ENCODE data around the gene CCDC51. TPM values are rescaled to one million over a fixed set of nuclear protein-coding genes. Genes with fewer than 3 reads are reported as not detected.

Gene CCDC51
- total and polyA plus RNA-seq, 5 donors: 8.7 to 11.5 (median 11.2) TPM

DNA sequence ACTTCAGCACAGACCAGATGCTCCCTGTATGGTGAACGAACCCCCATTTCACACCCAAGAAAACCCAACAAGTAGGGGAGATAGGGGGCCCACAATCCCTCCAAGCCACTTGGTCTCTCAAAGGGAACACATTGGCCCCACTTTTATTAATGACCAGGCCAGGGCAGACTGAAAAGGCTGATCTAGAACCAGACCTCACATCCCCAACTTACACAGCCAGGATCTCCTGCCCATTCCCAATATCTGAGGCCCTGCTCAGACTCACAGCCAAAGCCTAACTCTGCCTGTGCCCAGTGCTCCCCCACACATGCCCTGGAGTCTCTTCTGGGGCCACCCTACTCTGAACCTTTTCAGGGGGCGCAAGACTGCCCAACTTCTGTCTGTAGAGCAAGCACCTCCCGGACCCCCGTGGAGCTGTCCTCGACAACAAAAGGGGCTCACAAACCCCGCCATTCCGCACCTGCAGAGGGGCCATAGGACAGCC lies 11.8 kb downstream of the CCDC51 start:
- ATAC-seq: no peak
- H3K27me3 ChIP-seq (ENCODE audit: control insufficient read depth, insufficient read depth): no peaks in the 10 kb centered on the region
- H3K9me3 ChIP-seq (ENCODE audit: control insufficient read depth, low read length): no peaks in the 10 kb centered on the region
- peak overlapping the region; percentile 93 for H3K27ac ChIP-seq (ENCODE audit: low read length)
- no peak for DNase-seq
- intact Hi-C loops (cut with DNase I): no loop called here
- H3K4me3 ChIP-seq (ENCODE audit: low read length): peak overlapping the region; percentile 90
- H3K4me1 ChIP-seq (ENCODE audit: control insufficient read depth, insufficient read depth, low read length): peaks cover 15% of the 10 kb centered on the region
- WGBS: 66% methylated on average over 7 of the region's 7 CpGs

DNA sequence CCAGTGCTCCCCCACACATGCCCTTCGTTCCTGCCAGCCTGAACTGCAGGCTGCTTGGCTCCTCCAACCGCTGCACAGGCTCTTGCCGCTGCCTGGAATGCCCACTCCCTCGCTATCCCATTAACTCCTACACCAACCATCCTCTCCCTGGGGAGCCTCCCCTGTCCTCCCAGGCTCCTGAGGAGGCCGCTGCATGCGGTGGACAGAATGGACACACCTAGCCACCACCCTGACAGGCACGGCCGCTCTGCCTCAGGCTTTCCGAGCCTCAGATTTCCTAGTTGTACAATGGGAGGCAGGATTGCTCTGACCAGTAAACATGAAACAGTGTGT lies 12.3 kb downstream of the CCDC51 start:
- H3K27ac ChIP-seq (ENCODE audit: low read length): peak overlapping the region; percentile 93
- ATAC-seq (no peak), DNase-seq (peak in 1 of 3 donors; percentile 43)
- H3K27me3 ChIP-seq (ENCODE audit: control insufficient read depth, insufficient read depth): no peaks in the 10 kb centered on the region
- peaks cover 15% of the 10 kb centered on the region for H3K4me1 ChIP-seq (ENCODE audit: control insufficient read depth, insufficient read depth, low read length)
- intact Hi-C loops (cut with DNase I): no loop called here
- 65% methylated on average over 9 of the region's 9 CpGs for WGBS
- H3K4me3 ChIP-seq (ENCODE audit: low read length): no peak overlapping the region
- H3K9me3 ChIP-seq (ENCODE audit: control insufficient read depth, low read length): no peaks in the 10 kb centered on the region

DNA sequence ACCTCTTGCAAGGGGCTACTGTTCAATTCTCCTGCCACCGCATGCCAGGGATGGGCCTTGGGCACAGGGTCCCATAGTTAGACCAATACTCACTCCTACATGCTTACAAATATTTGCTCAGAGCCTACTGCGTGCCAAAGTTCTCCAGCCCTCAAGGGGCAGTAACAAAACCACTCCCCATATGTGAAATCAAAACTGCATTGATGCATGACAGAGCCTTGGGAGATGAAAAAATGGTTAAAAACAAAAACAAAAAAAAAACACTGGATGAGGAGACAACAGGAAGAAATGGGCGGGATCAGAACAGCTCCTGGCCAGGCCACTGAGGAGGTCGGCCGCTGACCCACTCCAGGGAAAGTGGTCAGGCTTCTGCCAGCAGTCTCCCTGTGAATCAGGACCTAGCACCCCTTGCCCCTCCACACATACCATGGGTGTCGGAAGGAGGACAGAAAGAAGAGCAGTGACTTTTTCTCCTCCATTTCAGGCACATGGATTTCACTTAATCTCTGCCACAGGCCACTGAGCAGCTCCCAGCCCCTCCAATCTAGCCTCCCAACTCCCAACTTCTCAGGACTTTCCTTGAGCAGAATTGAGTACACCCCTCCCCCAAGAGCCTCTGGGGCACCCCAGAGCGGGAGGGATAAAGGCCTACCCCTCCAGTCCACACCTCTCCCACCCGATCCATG lies 12.8 kb downstream of the CCDC51 start:
- no peaks in the 10 kb centered on the region for H3K9me3 ChIP-seq (ENCODE audit: control insufficient read depth, low read length)
- H3K27ac ChIP-seq (ENCODE audit: low read length): peak overlapping the region; percentile 93
- H3K4me3 ChIP-seq (ENCODE audit: low read length): no peak overlapping the region
- H3K27me3 ChIP-seq (ENCODE audit: control insufficient read depth, insufficient read depth): no peaks in the 10 kb centered on the region
- DNase-seq (peak in 1 of 3 donors; percentile 66), ATAC-seq (no peak)
- 41% methylated on average over 8 of the region's 8 CpGs for WGBS
- intact Hi-C loops (cut with DNase I): no loop called here
- peaks cover 15% of the 10 kb centered on the region for H3K4me1 ChIP-seq (ENCODE audit: control insufficient read depth, insufficient read depth, low read length)

DNA sequence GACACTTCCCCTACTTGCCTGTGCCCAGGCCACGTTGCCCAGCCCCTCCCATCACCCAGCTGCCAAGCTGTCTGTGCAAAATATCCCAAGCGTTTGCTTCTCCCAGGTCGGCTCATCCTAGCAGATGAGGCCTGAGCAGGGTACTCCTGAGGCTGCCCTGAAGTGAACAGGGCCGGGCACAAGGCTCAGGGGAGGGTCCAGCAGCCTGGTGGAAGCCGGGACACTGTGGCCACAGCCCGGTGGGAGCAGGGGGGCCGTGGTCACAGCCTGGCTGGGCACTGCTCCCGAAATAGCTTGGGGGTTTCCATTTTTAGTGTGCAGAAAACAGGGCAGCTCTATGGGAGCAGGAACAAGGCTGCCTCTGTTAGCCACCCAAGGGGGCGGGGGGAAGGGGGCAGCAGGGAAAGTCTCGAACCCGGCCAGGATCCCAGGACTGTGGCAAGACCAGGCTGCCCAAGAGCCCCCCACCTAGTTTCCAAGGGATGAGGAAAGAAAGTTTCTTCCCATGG lies 13.5 kb downstream of the CCDC51 start:
- H3K27me3 ChIP-seq (ENCODE audit: control insufficient read depth, insufficient read depth): no peaks in the 10 kb centered on the region
- no peaks in the 10 kb centered on the region for H3K9me3 ChIP-seq (ENCODE audit: control insufficient read depth, low read length)
- H3K4me1 ChIP-seq (ENCODE audit: control insufficient read depth, insufficient read depth, low read length): peaks cover 15% of the 10 kb centered on the region
- H3K4me3 ChIP-seq (ENCODE audit: low read length): no peak overlapping the region
- intact Hi-C loops (cut with DNase I): no loop called here
- H3K27ac ChIP-seq (ENCODE audit: low read length): peak overlapping the region; percentile 93
- 48% methylated on average over 11 of the region's 11 CpGs for WGBS
- ATAC-seq (peak; percentile 29 to 64), DNase-seq (peak in 2 of 3 donors; percentile 80 to 85)

DNA sequence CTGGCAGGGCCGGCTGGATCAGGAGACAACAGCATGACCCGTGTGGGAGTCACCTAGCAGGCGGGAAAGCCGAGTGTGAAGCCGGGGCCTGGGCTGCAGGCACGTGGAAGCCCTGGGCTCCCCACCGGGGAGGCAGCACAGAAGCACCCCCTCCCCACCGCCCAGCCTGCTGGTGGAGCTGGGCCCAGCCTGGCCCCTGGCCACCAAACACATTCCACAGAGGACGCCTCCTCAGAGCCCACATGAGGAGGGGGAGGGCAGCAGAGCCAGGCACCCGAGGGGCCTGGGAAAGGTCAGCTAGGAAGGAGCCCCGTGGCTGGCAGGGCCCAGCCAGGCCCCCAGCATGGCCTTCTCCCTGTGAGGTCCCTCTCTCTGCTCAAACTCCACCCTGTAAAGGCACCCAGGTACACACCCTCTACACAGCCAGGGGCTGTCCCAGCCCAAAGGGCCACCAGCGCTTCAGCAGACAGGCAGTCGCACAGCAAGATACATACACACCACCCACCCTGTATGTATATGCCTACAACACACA lies 14.6 kb downstream of the CCDC51 start:
- DNase-seq (peak; percentile 61 to 86 (median 81)), ATAC-seq (peak; percentile 36 to 38)
- H3K27me3 ChIP-seq (ENCODE audit: control insufficient read depth, insufficient read depth): no peaks in the 10 kb centered on the region
- WGBS: 42% methylated on average over 13 of the region's 13 CpGs
- intact Hi-C loops (cut with DNase I): no loop called here
- no peaks in the 10 kb centered on the region for H3K9me3 ChIP-seq (ENCODE audit: control insufficient read depth, low read length)
- peaks cover 15% of the 10 kb centered on the region for H3K4me1 ChIP-seq (ENCODE audit: control insufficient read depth, insufficient read depth, low read length)
- H3K27ac ChIP-seq (ENCODE audit: low read length): peak overlapping the region; percentile 93
- H3K4me3 ChIP-seq (ENCODE audit: low read length): no peak overlapping the region

DNA sequence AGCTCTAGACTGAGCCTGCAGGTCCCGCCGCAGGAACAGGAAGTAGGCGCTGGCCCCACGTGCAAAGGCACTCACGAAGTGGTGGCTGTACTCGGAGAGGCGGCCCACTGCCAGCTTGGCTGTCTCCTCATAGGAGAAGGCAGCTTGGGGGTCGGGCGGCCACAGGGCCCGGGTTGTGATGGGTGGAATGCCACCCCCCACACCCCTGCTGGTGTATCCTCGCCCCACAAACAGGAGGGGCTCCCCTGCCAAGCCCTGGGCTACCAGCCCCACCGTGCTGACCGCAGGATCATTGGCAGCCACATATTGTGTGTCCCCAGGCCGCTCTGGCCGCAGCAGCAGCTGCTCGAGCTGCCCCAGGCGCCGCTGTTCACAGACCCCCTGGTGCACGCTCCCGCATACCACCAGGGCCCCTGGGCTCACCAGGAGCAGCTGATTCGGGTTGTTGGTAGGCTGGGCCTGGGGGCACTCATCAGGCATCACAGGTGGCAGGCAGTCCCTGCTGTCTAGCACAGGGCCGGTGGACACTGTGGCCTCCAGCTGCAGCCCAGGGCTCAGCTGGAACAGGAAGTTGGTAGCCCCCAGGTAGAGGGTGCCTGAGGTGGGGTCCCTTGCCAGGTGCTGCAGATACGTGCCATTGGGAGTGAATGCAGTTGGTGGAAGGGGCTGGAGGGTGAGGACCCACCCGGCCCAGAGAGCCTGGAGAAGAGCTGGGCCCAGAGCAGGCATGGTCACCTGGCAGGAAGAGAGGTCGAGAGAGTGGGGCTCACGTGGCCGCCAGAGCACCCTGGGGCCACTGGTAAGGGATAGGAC lies 15.8 kb downstream of the CCDC51 start:
- DNase-seq (peak in 2 of 3 donors; percentile 60 to 74), ATAC-seq (no peak)
- Histone ChIP-seq H3K9me3 (ENCODE audit: control insufficient read depth, low read length) (no peaks in the 10 kb centered on the region), H3K27ac (ENCODE audit: low read length) (no peak overlapping the region), H3K4me3 (ENCODE audit: low read length) (no peak overlapping the region), H3K27me3 (ENCODE audit: control insufficient read depth, insufficient read depth) (no peaks in the 10 kb centered on the region), H3K4me1 (ENCODE audit: control insufficient read depth, insufficient read depth, low read length) (peaks cover 15% of the 10 kb centered on the region)
- intact Hi-C loops (cut with DNase I): no loop called here
- 83% methylated on average over 27 of the region's 27 CpGs for WGBS

DNA sequence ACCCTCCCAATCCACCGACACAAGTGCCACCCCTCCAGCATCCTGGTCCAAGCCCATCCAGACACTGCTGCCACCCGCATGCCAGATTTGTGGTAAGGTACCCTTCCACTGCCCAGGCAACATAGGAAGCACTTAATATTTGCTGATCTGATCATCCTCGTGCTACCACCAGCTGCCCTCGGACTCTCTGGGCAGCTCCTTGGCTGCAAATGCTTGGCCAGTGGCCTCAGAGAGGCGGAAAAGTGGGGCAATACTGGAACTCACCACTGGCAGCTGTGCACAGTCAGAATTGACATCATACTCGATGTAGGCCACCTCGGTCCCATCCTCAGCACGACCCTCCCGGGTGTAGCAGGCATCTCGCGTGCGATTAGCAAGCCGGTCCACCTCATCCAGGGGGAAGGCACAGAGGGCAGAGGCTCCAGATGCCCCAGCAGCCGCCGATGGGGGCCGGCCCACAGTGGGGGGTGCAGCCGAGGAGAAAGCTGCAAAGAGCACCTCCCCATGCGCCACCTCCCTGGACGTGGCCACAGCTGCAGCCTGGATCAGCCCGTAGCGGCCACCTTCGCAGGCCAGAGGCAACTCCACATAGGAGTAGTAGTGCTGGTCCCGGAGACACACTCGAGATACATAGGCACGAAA lies 16.6 kb downstream of the CCDC51 start:
- H3K4me1 ChIP-seq (ENCODE audit: control insufficient read depth, insufficient read depth, low read length): peaks cover 15% of the 10 kb centered on the region
- intact Hi-C loops (cut with DNase I): no loop called here

DNA sequence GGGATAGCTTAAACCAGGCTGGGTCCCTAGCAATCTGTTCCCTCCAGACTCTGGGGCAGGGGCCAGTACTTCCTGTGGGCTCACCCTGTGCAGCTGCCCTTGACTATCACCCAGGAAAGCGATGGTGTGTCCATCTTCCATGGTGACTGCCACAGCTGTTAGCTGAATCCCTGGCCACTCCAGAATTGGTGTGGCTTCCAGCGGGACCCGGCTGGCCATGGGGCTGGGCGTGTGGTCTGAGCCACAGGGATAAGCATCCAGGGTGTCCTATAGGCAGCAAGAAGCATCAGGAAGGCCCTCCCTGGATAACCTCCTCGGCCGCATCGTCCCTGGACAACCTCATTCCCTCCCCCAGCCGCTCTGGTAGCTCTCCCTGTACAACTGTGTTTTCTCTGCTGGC lies 17.2 kb downstream of the CCDC51 start:
- H3K27ac ChIP-seq (ENCODE audit: low read length): no peak overlapping the region
- WGBS: 88% methylated on average over 8 of the region's 8 CpGs
- ATAC-seq (no peak), DNase-seq (peak in 1 of 3 donors; percentile 26)
- intact Hi-C loops (cut with DNase I): no loop called here
- no peaks in the 10 kb centered on the region for H3K9me3 ChIP-seq (ENCODE audit: control insufficient read depth, low read length)
- H3K27me3 ChIP-seq (ENCODE audit: control insufficient read depth, insufficient read depth): no peaks in the 10 kb centered on the region
- H3K4me1 ChIP-seq (ENCODE audit: control insufficient read depth, insufficient read depth, low read length): peaks cover 14% of the 10 kb centered on the region
- H3K4me3 ChIP-seq (ENCODE audit: low read length): no peak overlapping the region

More for the DNA sequence above, 16.6 kb downstream of the CCDC51 start:
- Histone ChIP-seq H3K27ac (ENCODE audit: low read length) (no peak overlapping the region), H3K27me3 (ENCODE audit: control insufficient read depth, insufficient read depth) (no peaks in the 10 kb centered on the region), H3K9me3 (ENCODE audit: control insufficient read depth, low read length) (no peaks in the 10 kb centered on the region), H3K4me3 (ENCODE audit: low read length) (no peak overlapping the region)
- WGBS: 87% methylated on average over 25 of the region's 25 CpGs
- no peak for ATAC-seq
- DNase-seq: peak in 2 of 3 donors; percentile 38 to 53

DNA sequence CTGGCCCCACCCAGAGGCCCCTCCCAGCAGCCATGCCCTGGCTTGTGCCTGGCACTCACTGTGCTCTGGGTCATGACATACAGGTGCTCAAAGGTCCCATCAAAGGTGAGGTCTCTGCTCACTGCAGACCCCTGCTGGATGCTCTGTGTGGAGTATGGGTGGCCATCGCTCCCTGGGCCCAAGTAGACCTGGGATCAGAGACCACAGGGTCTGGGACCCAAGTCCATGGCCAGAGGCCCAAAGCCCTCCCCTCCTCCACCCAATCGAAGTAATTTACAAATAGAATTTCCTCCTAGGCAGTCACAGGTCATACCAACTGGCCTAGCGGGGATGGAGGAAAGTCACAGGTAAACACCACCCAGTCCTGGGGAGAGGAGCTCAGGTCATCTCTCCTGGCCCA lies 17.6 kb downstream of the CCDC51 start:
- WGBS: 89% methylated on average over 3 of the region's 3 CpGs
- DNase-seq (peak in 1 of 3 donors; percentile 33), ATAC-seq (no peak)
- no peak overlapping the region for H3K27ac ChIP-seq (ENCODE audit: low read length)
- peaks cover 10% of the 10 kb centered on the region for H3K4me1 ChIP-seq (ENCODE audit: control insufficient read depth, insufficient read depth, low read length)
- no peak overlapping the region for H3K4me3 ChIP-seq (ENCODE audit: low read length)
- intact Hi-C loops (cut with DNase I): no loop called here
- H3K27me3 ChIP-seq (ENCODE audit: control insufficient read depth, insufficient read depth): no peaks in the 10 kb centered on the region
- no peaks in the 10 kb centered on the region for H3K9me3 ChIP-seq (ENCODE audit: control insufficient read depth, low read length)

DNA sequence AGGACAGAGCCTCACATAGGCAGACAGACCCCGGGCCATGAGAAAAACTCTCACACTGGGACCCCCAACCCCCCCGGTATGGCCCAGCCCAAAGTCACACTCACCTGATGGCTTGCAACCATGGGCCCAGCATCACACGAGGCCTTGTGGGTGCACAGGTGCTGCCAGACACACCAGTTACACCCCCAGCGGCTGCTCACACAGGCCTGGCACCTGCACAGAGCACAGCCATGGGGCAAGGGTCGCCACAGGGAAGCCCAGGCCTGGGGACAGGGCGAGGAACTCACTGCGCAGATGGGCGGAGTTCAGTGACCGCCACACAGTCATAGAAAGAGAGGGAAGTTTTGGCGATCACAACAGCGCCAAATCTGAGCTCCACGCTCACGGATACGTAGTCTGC lies 19.4 kb downstream of the CCDC51 start:
- 90% methylated on average over 14 of the region's 14 CpGs for WGBS
- no peaks in the 10 kb centered on the region for H3K9me3 ChIP-seq (ENCODE audit: control insufficient read depth, low read length)
- H3K4me1 ChIP-seq (ENCODE audit: control insufficient read depth, insufficient read depth, low read length): peaks cover 2% of the 10 kb centered on the region
- intact Hi-C loops (cut with DNase I): no loop called here
- H3K27me3 ChIP-seq (ENCODE audit: control insufficient read depth, insufficient read depth): no peaks in the 10 kb centered on the region
- DNase-seq (peak in 2 of 3 donors; percentile 31 to 45), ATAC-seq (no peak)
- H3K4me3 ChIP-seq (ENCODE audit: low read length): no peak overlapping the region
- H3K27ac ChIP-seq (ENCODE audit: low read length): no peak overlapping the region
